OCI-LY3 (cell line): ENCODE results near the gene DDI1.

Source experiments
- CTCF ChIP-seq: fragments of 200-600, 300-600 bp; sonication (generic); IDR thresholded peaks from 2 replicates; pipeline ENCODE4 v1.5.1; 2014; ENCODE audit warnings: antibody characterized with exemption, low read length, low read depth
- EZH2phosphoT487 ChIP-seq: fragments of 200-600 bp; shearing (Covaris generic); IDR thresholded peaks from 2 replicates; pipeline ENCODE4 v1.6.1; 2018; ENCODE audit warnings: antibody characterized with exemption, mixed run types, low read depth

GRCh38 chr11:104060820-104061219 lies 24.4 kb downstream of the DDI1 start:
- TF ChIP-seq CTCF = no peak
- no peak for TF ChIP-seq EZH2phosphoT487
